Thyroid gland (tissue), 4 donors: ENCODE data around the gene LGALS9C. TPM values are rescaled to one million over a fixed set of nuclear protein-coding genes. Genes with fewer than 3 reads are reported as not detected.
"Not testable (repeated sequence)": the region's sequence is repeated elsewhere in the genome, so short reads cannot be mapped to it uniquely, and the experiment has no call there.

Source experiments
- DNase-seq, 2 donors: peaks; one replicate each; pipeline ENCODE4 v3.0.0-alpha.2; 2019
- H3K27ac ChIP-seq, 3 donors: fragments of 200-600 bp; sonication (generic); 1 replicate in 2 of 3; 2 replicates in 1 of 3; pipeline ENCODE4 v1.5.1; 2016 to 2019; ENCODE audit warnings: mild to moderate bottlenecking in 1 of 3, moderate library complexity in 1 of 3
- H3K27me3 ChIP-seq: fragments of 200-600 bp; sonication (generic); one replicate; pipeline ENCODE4 v1.5.1; 2019
- H3K36me3 ChIP-seq, 2 donors: fragments of 200-600 bp; sonication (generic); one replicate each; pipeline ENCODE4 v1.5.1; 2016 to 2019
- H3K4me1 ChIP-seq, 2 donors: fragments of 200-600 bp; sonication (generic); one replicate each; pipeline ENCODE4 v1.5.1; 2017 to 2019
- H3K4me3 ChIP-seq, 3 donors: fragments of 200-600 bp; sonication (generic); replicated peaks in 1 of 3; 1 replicate in 2 of 3; 2 replicates in 1 of 3; pipeline ENCODE4 v1.5.1; 2016; ENCODE audit warnings: mild to moderate bottlenecking in 1 of 3
- H3K9me3 ChIP-seq: fragments of 200-600 bp; sonication (generic); one replicate; pipeline ENCODE4 v1.5.1; 2017
- CTCF ChIP-seq, 6 experiments: fragments of 200-600 bp in 3 of 6; fragments of 450-650 bp in 3 of 6; sonication (generic) in 3 of 6; IDR thresholded peaks; one replicate each; pipeline ENCODE4 v1.5.1; 2016 to 2019; ENCODE audit warnings: antibody characterized with exemption in 6 of 6, mild to moderate bottlenecking in 2 of 6, inconsistent platforms in 1 of 6, moderate library complexity in 1 of 6
- WGBS, 2 donors: methylation state at CpG; one replicate each; pipeline ENCODE4 v1.1.5; 2017; 5-methylcytosine and 5-hydroxymethylcytosine counted together
- intact Hi-C: fragments of 100-400 bp; cut with DNase I; formaldehyde crosslinking; loops from one replicate; pipeline ENCODE4 v1.15.1; 2023
- small RNA-seq: library from RNA; depleted of rRNA; stranded (forward); fragments of <200 nt; gene quantifications from one replicate; pipeline ENCODE3, GENCODE V24; 2016
- total RNA-seq, 4 donors: library from RNA; depleted of rRNA; stranded (reverse); fragments of >200 nt; gene quantifications; one replicate each; pipeline ENCODE4 v1.2.3, GENCODE V29; 2016

LGALS9C gene
- total RNA-seq, 4 donors from 2014 or later = not detected

GRCh38 chr17:18521100-18521499, 44.5 kb downstream of the LGALS9C start:
- H3K36me3 ChIP-seq, H3K4me3 ChIP-seq, H3K4me1 ChIP-seq, DNase-seq, H3K27ac ChIP-seq, H3K27me3 ChIP-seq, H3K9me3 ChIP-seq, intact Hi-C loops: not testable (repeated sequence)
- 76 to 88% methylated on average over 4 of the region's 8 CpGs for whole genome bisulfite sequencing, 2 donors

GRCh38 chr17:18525015-18525414, 48.4 kb downstream of the LGALS9C start:
- H3K9me3 ChIP-seq, intact Hi-C loops, H3K4me1 ChIP-seq, DNase-seq, H3K27me3 ChIP-seq, H3K4me3 ChIP-seq, H3K27ac ChIP-seq, H3K36me3 ChIP-seq: not testable (repeated sequence)
- peak in 1 of 6 experiments; percentile 5 for TF ChIP-seq CTCF (IDR thresholded peaks at IDR 0.05)
- WGBS, 2 donors = 80 to 83% methylated on average over 1 to 3 of the region's 9 CpGs

- DNase-seq, H3K4me1 ChIP-seq, H3K4me3 ChIP-seq, H3K9me3 ChIP-seq, H3K36me3 ChIP-seq, H3K27me3 ChIP-seq, H3K27ac ChIP-seq, intact Hi-C loops: not testable (repeated sequence)
- WGBS, 2 donors = 81% methylated on average over 4 of the region's 12 CpGs; no CpG with 5 or more reads in 1 of the 2 donors
Observed at GRCh38 chr17:18526168-18526800, 49.7 kb downstream of the LGALS9C start.

- H3K27ac ChIP-seq, intact Hi-C loops, H3K36me3 ChIP-seq, H3K9me3 ChIP-seq, H3K4me1 ChIP-seq, H3K4me3 ChIP-seq, H3K27me3 ChIP-seq: not testable (repeated sequence)
- WGBS, 2 donors = 50 to 77% methylated on average over 2 to 3 of the region's 8 CpGs
- peak; percentile 3 to 15 for DNase-seq
Observed at GRCh38 chr17:18527354-18527753, 50.8 kb downstream of the LGALS9C start.

- H3K4me3 ChIP-seq, DNase-seq, intact Hi-C loops, H3K27me3 ChIP-seq, H3K4me1 ChIP-seq, H3K36me3 ChIP-seq, H3K9me3 ChIP-seq, H3K27ac ChIP-seq: not testable (repeated sequence)
- WGBS, 2 donors = 80 to 91% methylated on average over 1 of the region's 6 CpGs
Observed at GRCh38 chr17:18528435-18528834, 51.8 kb downstream of the LGALS9C start.

GRCh38 chr17:18528899-18529500, 52.4 kb downstream of the LGALS9C start:
- H3K4me3 ChIP-seq, DNase-seq, H3K9me3 ChIP-seq, intact Hi-C loops, H3K4me1 ChIP-seq, H3K27me3 ChIP-seq, H3K36me3 ChIP-seq, H3K27ac ChIP-seq: not testable (repeated sequence)
- 86 to 87% methylated on average over 2 to 4 of the region's 4 CpGs for WGBS, 2 donors

- H3K4me1 ChIP-seq, DNase-seq: not testable (repeated sequence)
Observed at GRCh38 chr17:18530405-18530804, 53.8 kb downstream of the LGALS9C start.

GRCh38 chr17:18542234-18542633, 65.6 kb downstream of the LGALS9C start:
- intact Hi-C loops, H3K4me3 ChIP-seq, H3K27me3 ChIP-seq, H3K9me3 ChIP-seq, H3K4me1 ChIP-seq, H3K36me3 ChIP-seq: not testable (repeated sequence)
- peak; percentile 29 to 31 for DNase-seq
- H3K27ac ChIP-seq = peak overlapping the region in 2 of 3 donors; percentile 30 to 69
- WGBS, 2 donors = 14 to 19% methylated on average over 3 to 4 of the region's 5 CpGs

More at GRCh38 chr17:18530405-18530804, 53.8 kb downstream of the LGALS9C start:
- H3K36me3 ChIP-seq, H3K27ac ChIP-seq, H3K27me3 ChIP-seq, intact Hi-C loops, H3K9me3 ChIP-seq, H3K4me3 ChIP-seq: not testable (repeated sequence)

GRCh38 chr17:18542907-18543306, 66.3 kb downstream of the LGALS9C start:
- H3K36me3 ChIP-seq, intact Hi-C loops, H3K9me3 ChIP-seq, H3K4me3 ChIP-seq, H3K4me1 ChIP-seq, H3K27me3 ChIP-seq: not testable (repeated sequence)
- peak in 1 of 2 donors; percentile 14 for DNase-seq
- H3K27ac ChIP-seq = peak overlapping the region in 2 of 3 donors; percentile 30 to 69
- WGBS, 2 donors = 0 to 18% methylated on average over 2 to 4 of the region's 5 CpGs

Small RNAs within 50 kb of the gene (small RNA-seq; reads per million reads assigned to genes)
- gene AL353997.1 (not detected), gene AL353997.4 (not detected)

Other genes with a start within 250 kb of the LGALS9C start
- gene FLII, start 218.1 kb upstream of the LGALS9C start, total RNA-seq = 100 to 1,000 TPM; 231 to 259 (median 241) TPM
- 10 to 100 TPM; 25.7 to 47.0 (median 34.9) TPM for gene MIEF2, start 216.1 kb upstream of the LGALS9C start, total RNA-seq
- gene TOP3A, start 161.8 kb upstream of the LGALS9C start, total RNA-seq = 10 to 100 TPM; 31.3 to 34.5 (median 32.5) TPM
- gene SMCR8, start 161.5 kb upstream of the LGALS9C start, total RNA-seq = 10 to 100 TPM; 16.7 to 28.3 (median 19.6) TPM
- gene SHMT1, start 113.2 kb upstream of the LGALS9C start, total RNA-seq = 100 to 1,000 TPM in 1 of 4 donors, 10 to 100 TPM in 3; 59.9 to 117 (median 82.7) TPM
- 1 to 10 TPM in 1 of 4 donors, under 1 TPM in 2, not detected in 1; 0.40 to 1.4 (median 0.89) TPM for gene EVPLL, start 99.0 kb upstream of the LGALS9C start, total RNA-seq
- not detected for gene TBC1D28, start 167.6 kb downstream of the LGALS9C start, total RNA-seq
- gene FOXO3B, start 205.5 kb downstream of the LGALS9C start, total RNA-seq = 10 to 100 TPM in 2 of 4 donors, 1 to 10 TPM in 2; 4.2 to 12.1 (median 9.7) TPM